Measurements from ENCODE around the gene KLHL7.
"Not testable (repeated sequence)": the region's sequence is repeated elsewhere in the genome, so short reads cannot be mapped to it uniquely, and the experiment has no call there.

Gene KLHL7

DNA sequence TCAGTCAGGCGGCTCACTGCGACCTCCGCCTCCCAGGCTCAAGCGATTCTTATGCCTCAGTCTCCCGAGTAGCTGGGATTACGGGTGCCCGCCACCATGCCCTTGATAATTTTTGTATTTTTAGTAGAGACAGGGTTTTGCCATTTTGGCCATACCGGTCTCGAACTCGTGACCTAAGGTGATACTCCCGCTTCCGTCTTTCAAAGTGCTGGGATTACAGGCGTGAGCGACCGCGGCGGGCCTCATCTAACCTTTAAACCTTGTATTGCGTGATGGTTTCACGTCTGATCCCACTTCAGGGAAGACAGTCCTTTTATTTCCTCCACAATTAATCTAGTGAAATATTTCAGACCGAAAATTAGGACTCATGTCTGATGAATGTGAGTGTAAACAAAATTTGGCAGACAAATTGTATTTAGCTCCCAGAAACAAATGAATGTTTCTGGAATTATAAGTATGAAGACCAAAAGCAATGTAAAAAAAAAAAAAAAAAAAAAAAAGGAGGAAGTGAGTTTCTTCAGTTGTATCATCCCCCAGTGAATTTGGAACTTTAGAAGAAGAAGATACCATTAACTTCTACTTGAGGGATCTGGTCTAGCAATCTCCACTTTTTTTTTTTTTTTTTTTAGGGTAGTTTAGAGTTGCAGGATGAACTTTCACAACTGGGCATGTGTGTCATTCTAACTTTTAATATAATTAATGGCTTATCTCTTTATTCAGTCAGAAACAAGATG, 77.9 kb downstream of the KLHL7 start:
- DNase-seq (ENCODE audit: low spot score): no peak

DNA sequence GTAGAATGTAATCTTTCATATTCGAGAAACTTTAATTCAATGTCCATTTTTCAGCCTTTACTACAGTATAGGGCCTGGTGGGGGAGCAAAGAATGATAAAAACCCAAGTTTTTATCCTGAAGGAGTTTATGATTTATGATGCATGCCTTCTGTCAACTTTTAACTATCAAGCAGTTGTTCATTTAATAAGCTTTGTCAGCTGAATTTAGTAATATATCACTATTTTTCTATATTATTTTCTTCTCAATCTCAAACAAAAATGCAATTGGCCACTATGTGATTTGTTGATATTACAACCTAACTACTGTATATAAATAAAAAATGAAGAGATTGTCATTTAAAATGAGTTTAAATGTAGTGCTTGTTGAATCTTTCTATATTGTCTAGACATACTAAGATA, 78.7 kb downstream of the KLHL7 start:
- DNase-seq (ENCODE audit: low spot score): no peak

DNA sequence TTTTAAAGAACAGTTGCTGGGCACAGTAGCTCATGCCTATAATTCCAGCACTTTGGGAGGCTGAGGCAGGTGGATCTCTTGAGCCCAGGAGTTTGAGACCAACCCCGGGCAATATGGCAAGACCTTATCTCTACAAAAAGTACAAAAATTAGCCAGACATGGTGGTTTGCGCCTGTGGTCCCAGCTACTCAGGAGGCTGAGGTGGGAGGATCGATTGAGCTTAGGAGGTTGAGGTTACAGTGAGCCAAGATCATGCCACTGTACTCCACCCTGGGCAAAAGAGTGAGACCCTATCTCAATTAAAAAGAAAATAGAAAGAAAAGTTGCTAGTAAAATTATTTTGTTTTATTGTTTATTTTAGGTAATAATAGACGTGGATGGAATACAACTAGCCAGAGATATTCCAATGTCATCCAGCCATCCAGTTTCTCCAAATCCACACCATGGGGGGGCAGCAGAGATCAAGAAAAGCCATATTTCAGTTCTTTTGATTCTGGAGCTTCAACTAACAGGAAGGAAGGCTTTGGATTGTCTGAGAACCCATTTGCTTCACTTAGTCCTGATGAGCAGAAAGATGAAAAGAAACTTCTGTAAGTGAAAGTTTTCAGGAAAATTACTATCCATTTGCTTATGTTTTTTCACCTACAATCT, 79.2 kb downstream of the KLHL7 start:
- DNase-seq (ENCODE audit: low spot score): peak; percentile 78

DNA sequence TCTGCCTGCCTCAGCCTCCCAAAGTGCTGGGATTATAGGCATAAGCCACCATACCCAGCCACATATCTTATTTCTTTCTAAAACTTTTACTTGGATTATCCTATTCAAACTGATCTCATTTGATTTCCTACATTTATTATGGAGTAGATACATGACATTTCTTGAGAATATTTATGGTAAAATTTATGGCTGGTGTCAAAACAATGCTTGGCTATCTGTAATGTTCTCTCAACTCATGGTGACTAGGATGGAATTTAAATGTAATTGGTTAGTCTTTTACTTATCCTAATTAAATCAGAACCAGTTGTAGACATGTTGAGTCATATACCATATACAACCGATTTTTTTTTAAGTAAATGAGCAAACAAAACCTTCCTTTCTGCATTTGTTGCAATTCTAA, 80.4 kb downstream of the KLHL7 start:
- DNase-seq (ENCODE audit: low spot score): no peak

DNA sequence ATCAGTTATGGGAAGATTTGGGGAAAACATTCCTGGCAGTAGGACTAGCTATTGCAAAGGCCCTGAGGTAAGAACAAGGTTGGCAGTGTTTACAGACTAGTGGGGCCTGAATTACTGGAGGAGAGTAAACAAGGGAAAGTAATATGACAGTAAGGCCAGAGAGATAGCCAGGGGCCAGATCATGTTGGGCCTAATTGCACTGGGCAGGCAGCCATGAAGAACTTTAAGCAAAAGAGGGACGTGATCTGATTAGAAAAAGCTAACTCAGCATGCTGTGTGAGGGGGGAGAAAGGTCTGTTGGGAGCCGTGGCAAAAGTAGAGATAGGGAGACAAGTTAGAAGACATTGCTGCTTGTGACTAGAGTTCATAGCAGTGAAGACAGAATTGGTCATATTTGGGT, 85.4 kb downstream of the KLHL7 start:
- DNase-seq (ENCODE audit: low spot score): no peak

DNA sequence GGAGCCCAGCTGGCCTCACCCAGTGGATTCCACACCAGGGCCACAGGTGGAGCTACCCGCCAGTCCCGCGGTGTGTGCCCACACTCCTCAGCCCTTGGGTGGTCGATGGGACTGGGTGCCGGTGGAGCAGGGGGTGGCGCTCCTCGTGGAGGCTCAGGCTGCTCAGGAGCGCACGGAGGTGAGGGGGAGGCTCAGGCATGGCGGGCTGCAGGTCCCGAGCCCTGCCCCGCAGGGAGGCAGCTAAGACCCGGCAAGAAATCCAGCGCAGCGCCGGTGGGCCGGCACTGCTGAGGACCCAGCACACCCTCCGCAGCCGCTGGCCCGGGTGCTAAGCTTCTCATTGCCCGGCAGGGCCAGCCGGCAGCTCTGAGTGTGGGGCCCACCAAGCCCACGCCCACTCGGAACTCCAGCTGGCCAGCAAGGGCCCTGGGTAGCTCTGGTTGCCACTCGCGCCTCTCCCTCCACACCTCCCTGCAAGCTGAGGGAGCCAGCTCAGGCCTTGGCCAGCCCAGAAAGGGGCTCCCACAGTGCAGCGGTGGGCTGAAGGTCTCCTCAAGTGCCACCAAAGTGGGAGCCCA, 88.2 kb downstream of the KLHL7 start:
- DNase-seq (ENCODE audit: low spot score): not testable (repeated sequence)

DNA sequence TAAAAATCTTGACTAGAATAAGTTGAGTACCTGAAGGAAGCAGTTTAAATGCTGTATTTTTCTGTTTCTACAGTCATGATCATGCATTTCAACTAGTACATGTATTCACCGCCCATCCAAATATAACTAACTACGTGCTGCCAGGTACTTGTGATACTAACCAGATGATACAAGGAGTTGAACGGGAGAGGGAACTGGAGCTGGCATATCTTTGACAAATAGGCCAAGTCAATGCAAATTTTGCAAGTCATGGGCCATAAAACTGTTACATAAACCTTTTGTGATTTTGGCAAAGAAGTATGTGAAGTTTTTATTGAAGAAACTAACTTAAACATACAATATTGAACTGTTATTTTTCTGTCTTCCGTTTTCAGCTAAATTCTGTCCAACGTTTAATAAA, 90.7 kb downstream of the KLHL7 start:
- no peak for DNase-seq (ENCODE audit: low spot score)

DNA sequence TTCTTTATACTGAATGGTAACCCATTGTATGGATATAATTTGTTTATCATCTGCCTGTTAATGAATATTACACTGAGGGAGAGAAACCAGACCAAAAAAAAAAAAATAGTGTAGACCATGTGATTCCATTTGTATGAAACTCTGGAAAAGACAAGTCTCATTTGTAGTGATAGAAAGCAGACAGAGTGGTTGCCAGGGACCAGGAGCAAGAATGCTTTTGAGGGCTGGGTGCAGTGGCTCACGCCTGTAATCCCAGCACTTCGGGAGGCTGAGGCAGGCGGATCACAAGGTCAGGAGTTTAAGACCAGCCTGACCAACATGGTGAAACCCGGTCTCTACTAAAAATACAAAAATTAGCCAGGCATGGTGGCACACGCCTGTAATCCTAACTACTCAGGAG, 92.2 kb downstream of the KLHL7 start:
- DNase-seq (ENCODE audit: low spot score): not testable (repeated sequence)

DNA sequence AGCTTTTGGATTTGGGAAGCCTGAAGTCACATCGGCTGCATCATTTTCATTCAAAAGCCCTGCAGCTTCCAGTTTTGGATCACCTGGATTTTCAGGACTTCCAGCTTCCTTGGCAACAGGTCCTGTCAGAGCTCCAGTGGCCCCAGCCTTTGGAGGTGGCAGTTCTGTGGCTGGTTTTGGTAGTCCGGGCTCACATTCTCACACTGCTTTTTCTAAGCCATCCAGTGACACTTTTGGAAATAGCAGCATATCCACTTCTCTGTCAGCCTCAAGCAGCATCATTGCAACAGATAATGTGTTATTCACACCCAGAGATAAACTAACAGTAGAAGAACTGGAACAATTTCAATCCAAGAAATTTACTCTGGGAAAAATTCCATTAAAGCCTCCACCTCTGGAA, 94.7 kb downstream of the KLHL7 start:
- DNase-seq (ENCODE audit: low spot score): no peak

DNA sequence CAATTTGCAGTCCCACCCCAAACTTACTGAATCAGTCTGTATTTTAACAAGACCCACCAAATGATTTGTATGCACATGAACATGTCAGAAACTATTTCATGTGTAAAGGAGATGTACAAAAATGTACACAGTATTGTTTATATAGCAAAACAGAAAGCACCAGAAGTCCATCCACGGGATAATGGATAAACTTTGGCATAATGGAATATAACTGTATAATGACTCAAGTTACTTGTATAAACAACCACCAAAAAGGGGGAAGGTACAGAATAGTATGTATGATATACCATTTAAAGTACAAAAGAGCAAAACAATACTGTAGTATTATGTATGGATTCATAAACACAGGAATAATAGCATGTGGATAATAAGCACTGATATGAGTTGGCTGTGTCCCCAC, 98.7 kb downstream of the KLHL7 start:
- DNase-seq (ENCODE audit: low spot score): no peak

DNA sequence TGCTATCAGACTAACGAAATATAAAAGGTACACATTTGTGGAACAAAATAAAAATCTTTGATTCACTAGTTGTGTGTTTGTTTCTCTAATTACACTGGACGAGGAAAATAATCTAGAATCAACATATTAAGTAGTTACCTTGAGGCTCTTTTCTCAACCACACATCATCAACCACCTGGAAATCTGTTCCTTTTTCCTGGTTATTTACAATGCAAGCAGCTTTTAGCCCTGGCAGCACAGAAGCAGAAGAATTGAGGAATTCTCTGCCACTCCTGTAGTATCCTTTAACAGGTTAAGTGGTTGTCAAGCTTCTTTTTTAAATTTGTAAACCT, 100.0 kb downstream of the KLHL7 start:
- DNase-seq (ENCODE audit: low spot score): no peak

DNA sequence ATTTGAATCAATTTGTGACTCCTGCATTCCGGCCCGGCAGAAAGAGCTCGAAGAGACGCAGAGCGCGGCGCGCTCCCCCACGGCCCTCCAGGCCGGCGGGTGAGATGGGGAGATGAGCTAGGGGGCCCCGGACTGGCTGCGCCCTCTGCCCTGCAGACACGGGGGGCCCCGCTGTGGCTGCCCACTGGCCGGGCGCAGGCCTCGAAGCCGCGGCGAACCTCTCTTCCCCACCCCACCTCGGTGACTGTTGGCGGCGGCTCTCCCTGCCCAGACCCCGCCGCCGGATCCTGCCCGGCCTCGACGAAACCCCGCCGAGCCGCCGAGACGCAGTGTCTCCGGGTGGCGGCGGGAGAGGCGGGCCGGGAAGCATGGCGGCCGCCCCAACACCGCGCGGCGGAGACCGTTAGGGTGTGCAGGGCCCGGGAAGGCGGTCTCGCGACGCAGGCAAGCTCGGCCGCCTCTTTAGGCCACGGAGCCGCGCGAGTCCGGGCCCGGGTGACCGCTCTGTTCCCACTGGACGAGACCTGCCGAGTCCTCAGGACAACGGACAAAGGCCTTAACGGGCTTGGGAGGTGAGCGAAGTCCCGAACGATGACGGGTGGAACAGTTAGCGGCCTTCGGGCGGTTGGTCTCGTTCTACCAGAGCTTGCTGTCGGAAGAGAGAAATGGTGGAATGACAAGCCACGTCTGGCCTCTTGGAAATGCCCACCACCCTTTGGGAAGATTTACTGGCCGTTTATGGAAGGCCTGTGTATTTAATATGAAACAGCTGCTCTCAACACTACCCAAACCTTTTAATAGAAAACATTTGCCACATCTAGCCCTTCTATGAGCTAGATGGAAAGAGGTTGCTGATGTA, 100.6 kb downstream of the KLHL7 start:
- no peak for DNase-seq (ENCODE audit: low spot score)

DNA sequence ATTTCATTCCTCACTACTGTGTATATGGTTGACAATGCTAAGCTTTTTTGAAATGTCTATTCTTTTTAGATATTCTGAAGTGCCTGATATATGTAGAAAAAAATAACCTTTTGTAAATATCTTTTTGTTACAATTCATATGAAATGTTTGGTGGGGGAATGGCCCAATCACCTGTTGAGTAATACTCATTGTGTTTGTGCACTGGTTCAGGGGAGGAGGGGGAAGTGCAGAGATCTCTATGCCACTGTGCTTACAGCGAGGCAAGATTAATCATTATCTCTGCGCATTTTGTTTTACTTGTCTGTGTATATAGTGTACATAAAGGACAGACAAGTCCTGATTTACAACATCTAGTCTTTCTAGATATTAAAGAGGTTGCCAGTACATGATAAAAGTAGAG, 101.4 kb downstream of the KLHL7 start:
- DNase-seq (ENCODE audit: low spot score): no peak

DNA sequence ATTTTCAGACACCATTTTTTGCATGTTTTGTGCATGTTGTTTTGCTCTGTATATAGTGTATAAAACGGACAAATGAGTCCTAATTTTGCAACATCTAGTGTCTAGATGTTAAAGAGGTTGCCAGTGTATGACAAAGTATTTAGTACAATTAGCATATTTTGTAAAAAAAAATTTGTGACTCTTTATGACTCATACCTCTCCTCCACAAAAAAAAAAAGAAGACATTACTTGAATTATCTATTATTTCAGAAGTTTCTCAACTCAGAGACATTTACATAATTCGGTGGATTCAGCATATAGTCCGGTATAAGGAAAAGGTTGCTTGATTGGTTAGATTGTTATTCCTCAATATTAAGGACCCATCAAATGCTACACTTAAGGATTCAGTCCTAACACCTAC, 102.3 kb downstream of the KLHL7 start:
- no peak for DNase-seq (ENCODE audit: low spot score)

DNA sequence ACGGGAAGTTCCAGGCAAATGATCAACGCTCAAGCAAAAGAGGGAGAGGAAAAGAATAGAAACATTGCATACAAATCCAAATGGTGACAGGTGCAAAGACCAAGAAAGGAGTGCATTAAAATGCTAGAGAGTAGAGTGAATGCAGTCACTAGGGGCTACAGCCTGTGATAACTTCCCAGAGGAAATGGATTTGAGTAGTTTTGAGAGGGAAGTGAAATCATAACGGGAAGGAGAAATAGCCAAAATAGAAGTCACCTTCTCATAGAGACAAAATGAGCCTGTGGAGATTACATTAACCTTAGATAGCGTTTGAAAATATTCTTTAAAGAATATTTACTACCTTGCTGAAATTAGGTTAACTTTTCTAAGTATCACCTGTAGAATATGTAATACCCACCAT, 102.7 kb downstream of the KLHL7 start:
- no peak for DNase-seq (ENCODE audit: low spot score)

DNA sequence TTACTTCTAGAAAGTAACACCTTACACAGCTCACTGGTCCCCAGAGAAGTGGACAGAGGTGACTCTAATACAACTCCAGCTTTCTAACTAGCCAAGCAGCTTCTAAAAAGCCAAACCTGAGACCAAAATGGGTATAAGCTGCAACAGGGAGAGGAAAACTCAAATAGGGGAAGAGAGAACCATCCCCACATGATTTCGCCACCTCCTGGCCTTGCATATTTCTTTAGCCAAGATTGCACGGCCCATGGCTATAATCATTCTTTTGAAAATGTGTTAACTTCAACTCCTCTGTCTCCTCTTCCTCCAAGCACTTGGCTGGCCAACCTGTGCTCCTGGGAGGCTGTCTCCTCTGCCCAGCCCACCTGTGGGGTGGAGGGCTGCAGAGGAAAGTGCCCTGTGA, 104.9 kb downstream of the KLHL7 start:
- no peak for DNase-seq (ENCODE audit: low spot score)

DNA sequence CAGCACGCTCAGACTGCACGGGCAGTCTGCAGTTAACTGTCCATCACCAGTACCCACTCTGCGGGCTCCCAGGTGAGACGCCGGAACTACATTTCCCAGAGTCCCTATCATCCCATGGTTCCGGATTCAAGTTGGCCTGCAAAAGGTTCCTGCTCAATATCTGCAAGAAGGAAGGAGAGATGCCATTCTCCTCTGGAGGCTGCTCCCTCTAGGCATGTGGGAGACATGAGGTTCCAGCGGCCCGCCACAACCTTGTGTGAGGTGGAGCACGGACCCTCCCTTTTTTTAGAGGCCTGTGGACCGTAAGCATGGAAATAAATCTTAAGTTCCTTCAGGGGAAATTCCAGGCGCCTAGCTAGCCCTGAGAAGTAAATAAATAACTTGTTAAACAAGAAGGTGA, 106.0 kb downstream of the KLHL7 start:
- DNase-seq (ENCODE audit: low spot score): no peak

DNA sequence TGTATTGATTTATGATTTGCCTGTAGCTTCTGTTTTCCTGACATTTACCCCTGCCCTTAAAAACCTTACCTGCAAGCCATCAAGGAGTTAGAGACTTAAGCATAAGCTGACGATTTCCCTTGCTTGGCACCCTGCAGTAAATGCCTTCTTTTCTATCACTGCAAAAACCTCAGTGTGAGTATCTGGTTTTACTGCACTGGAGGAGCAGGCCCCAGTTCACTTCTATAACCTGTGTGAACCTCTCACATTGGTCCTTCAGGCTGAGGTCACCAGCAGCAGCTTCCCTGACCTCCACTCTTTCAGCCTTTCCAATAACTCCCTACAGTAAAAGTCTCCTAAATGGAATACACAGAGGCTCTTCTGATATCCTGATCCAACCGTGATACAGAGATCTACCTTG, 106.8 kb downstream of the KLHL7 start:
- DNase-seq (ENCODE audit: low spot score): no peak

DNA sequence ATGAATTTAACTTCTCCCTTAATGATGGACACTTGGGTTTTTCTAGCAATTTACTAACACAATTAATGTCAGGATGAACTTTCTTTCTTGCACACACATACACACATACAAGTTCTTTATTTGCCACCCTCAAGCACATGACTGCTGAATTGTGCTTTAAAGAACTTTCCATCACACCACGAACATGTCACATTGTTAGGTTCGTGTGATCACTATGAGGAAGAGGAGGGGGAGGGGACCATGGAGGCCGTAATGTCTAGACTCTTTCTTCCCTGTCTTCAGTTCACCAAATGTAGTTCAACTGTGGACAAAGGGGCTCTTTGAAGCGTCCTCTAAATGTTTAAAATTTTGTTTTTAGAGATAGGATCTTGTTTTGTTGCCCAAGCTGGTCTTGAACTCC, 107.3 kb downstream of the KLHL7 start:
- no peak for DNase-seq (ENCODE audit: low spot score)

DNA sequence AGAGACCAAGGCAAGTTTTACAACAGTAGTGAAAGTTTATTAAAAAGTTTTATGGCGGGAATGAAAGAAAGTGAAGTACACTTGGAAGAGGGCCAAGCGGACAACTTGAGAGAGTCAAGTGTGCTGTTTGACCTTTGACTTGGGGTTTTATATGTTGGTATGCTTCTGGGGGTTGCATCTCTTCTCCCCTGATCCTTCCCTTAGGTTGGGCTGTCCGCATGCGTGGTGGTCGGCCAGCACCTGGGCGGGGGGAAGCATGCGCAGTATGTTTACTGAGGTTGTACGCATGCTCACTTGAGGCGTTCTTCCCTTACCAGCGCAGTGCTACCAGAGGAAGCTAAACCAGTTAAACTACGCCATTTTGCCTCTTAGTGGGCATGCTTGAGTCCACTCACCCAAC, 108.2 kb downstream of the KLHL7 start:
- no peak for DNase-seq (ENCODE audit: low spot score)

DNA sequence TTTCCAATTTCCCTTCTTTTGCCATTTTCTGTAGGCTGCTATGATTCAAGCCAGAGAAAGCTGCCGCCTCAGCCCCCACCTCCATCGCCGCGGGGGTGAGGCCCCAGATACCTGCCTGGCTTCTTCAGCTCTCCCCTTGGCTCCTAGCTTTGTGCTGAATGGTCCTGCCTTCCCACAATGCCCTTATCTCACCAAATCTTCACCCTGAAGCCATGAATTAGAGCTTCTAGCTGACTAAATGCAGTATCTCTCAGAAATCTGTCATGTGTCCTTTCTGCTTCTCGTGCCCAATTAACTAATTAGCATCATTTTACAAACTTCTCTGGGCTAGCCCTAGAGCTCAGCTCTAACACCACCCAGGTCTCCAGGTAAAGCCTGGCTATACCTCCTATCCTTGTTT, 108.8 kb downstream of the KLHL7 start:
- DNase-seq (ENCODE audit: low spot score): no peak

DNA sequence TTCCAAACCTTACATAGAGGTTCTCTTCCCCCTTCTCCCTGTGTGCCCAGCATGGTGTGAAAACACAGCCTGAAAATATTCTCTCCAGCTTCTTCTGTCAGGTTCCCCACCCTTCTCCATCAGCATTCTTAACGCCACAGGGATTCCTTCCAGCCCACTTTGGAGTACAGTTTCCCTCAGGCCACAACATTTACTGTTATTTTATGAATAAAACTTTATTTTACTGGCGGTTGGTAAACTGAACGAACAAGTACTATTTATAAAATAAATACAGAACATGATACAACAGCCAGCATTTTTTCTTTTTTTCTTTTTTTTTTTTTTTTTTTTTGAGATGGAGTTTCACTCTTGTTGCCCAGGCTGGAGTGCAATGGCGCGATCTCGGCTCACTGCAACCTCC, 109.4 kb downstream of the KLHL7 start:
- DNase-seq (ENCODE audit: low spot score): no peak

DNA sequence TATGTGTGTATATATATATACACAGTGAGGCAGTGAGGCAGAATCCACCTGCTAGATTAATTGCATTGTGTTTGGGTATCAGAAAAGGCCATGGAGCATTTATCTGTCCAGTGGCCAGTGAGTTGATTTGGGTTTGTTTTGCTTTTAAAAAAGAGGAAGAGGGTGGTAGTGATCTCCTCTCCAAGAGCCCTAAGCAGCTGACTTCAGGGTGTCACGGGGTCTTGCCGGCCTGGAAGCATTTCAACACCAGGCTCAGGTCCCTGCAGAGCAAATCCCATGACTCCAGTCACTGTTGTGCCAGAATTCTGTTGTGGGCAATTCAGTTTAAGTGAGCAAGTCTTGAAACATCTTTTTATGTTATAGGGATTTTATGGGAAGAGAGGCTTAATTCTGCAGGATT, 110.4 kb downstream of the KLHL7 start:
- DNase-seq (ENCODE audit: low spot score): peak; percentile 72
